Measurements from ENCODE around the gene CMTM4. TPM values are rescaled to one million over a fixed set of nuclear protein-coding genes. Genes with fewer than 3 reads are reported as not detected.

The CMTM4 gene
- total and polyA plus RNA-seq, 2 of the 4 experiments (the other 2 are of a cell fraction) = 9.0 to 14.5 TPM

GRCh38 chr16:66566051-66566901, 130.3 kb downstream of the CMTM4 start, which contains the start of gene CMTM1:
Gene CMTM1, plus strand, starts transcription at chr16:66566439. Its CDS starts 75 bp downstream, at chr16:66566514.
- no peak within 1 kb of the TSS for H2AK9ac ChIP-seq (replicated peaks; ENCODE audit: low read depth, low read length, poor library complexity)
- H2BK5ac ChIP-seq (ENCODE audit: low read depth, low read length, poor library complexity, severe bottlenecking) = no peak within 1 kb of the TSS
- peaks cover 16% of the 10 kb centered on the region for H3K36me3 ChIP-seq (ENCODE audit: control insufficient read depth, insufficient read depth, low read length)
- H3K27ac ChIP-seq (ENCODE audit: insufficient read depth, low read length) = no peak within 1 kb of the TSS
- H3K9me3 ChIP-seq (ENCODE audit: control insufficient read depth, insufficient read depth, low read length) = no peaks in the 10 kb centered on the region
- H3K27me3 ChIP-seq (ENCODE audit: control insufficient read depth, insufficient read depth, low read length) = no peaks in the 10 kb centered on the region
- peaks cover 9% of the 10 kb centered on the region; the same call in 1 of the 2 replicates for H4K20me1 ChIP-seq (ENCODE audit: insufficient read depth, low read length)
- no peak within 1 kb of the TSS for H4K8ac ChIP-seq (ENCODE audit: low read depth in 2 of 2, low read length in 2 of 2)
- no peak within 1 kb of the TSS for H3K18ac ChIP-seq (ENCODE audit: low read depth, low read length)
- CTCF ChIA-PET = no interaction called here
- no peak within 1 kb of the TSS for H2AFZ ChIP-seq (replicated peaks; ENCODE audit: low read length, poor library complexity)
- no peak within 1 kb of the TSS for H2BK20ac ChIP-seq (ENCODE audit: low read depth, low read length)
- WGBS, 2 experiments (ENCODE audit: extremely low coverage in 2 of 2, insufficient read length in 1 of 2) = 94% methylated on average over 31 of the region's 54 CpGs; no CpG with 5 or more reads in 1 of the 2 experiments
- intact Hi-C loops (cut with micrococcal nuclease) = no loop called here
- no peak within 1 kb of the TSS for H2BK15ac ChIP-seq (ENCODE audit: low read depth, low read length)
- no peak within 1 kb of the TSS for H3K56ac ChIP-seq (ENCODE audit: extremely low read depth, insufficient read depth, low read length)
- no peak within 1 kb of the TSS for H3K14ac ChIP-seq (replicated peaks; ENCODE audit: low read depth, low read length)
- POLR2A ChIA-PET (ENCODE audit: unreplicated experiment) = no interaction called here
- H3K4me3 ChIP-seq (ENCODE audit: insufficient read depth, low read depth, low read length) = no peak within 1 kb of the TSS
- H4K5ac ChIP-seq (ENCODE audit: low read depth, low read length) = no peak within 1 kb of the TSS
- DNase-seq (no peak), ATAC-seq (ENCODE audit: low read depth) (no peak)
- peaks cover 8% of the 10 kb centered on the region for H3K4me1 ChIP-seq (ENCODE audit: control insufficient read depth, insufficient read depth, low read length)
- H2BK120ac ChIP-seq (ENCODE audit: low read depth, low read length) = no peak within 1 kb of the TSS
- no peak within 1 kb of the TSS for H3K4me2 ChIP-seq (ENCODE audit: low read depth, low read length)
- H4K91ac ChIP-seq (ENCODE audit: insufficient read depth, low read depth, low read length) = no peak within 1 kb of the TSS
- dilution Hi-C loops (cut with HindIII; ENCODE audit: low sequenced_read_pairs, unreplicated experiment) = no loop called here
- in situ Hi-C loops (cut with MboI; ENCODE audit: low sequenced_read_pairs) = no loop called here
- no peak within 1 kb of the TSS for H3K23ac ChIP-seq (ENCODE audit: low read depth, low read length)
- H2AK5ac ChIP-seq (ENCODE audit: low read depth, low read length) = no peak within 1 kb of the TSS
- peaks cover 3% of the 10 kb centered on the region for H3K9me1 ChIP-seq (ENCODE audit: insufficient read depth, low read length)
- peaks cover 0 to 15% of the 10 kb centered on the region in 2 experiments; a peak in 3 of 4 replicates for H3K79me1 ChIP-seq (ENCODE audit: low read depth in 1 of 2, low read length in 2 of 2)
- no TSS peak for BruUV-seq (replicated peaks)
- TF ChIP-seq RFX5 (IDR thresholded peaks at IDR 0.05; ENCODE audit: low read depth, low read length) (no peak), MAFK (IDR thresholded peaks at IDR 0.05; ENCODE audit: low read depth, low read length) (no peak), CHD1 (IDR thresholded peaks at IDR 0.05; ENCODE audit: low read depth, low read length) (no peak), BHLHE40 (IDR thresholded peaks at IDR 0.05; ENCODE audit: low read depth, low read length) (no peak), MAZ (IDR thresholded peaks at IDR 0.05; ENCODE audit: borderline replicate concordance, low read depth, low read length) (no peak), ELK1 (IDR thresholded peaks at IDR 0.05; ENCODE audit: borderline replicate concordance, low read depth, low read length) (no peak), CEBPB (IDR thresholded peaks at IDR 0.05; ENCODE audit: low read depth, low read length) (no peak)
- TF ChIP-seq, protein P1, sequence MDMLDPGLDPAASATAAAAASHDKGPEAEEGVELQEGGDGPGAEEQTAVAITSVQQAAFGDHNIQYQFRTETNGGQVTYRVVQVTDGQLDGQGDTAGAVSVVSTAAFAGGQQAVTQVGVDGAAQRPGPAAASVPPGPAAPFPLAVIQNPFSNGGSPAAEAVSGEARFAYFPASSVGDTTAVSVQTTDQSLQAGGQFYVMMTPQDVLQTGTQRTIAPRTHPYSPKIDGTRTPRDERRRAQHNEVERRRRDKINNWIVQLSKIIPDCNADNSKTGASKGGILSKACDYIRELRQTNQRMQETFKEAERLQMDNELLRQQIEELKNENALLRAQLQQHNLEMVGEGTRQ (IDR thresholded peaks at IDR 0.05; ENCODE audit: low read depth, low read length) = no peak
- H3K4ac ChIP-seq (ENCODE audit: low read depth, low read length) = no peak within 1 kb of the TSS
- H3K9ac ChIP-seq (ENCODE audit: low read depth, low read length) = no peak within 1 kb of the TSS

Measured in IMR-90 (cell line).